GM13977 (cell line): ENCODE measurements around the gene CCDC34.

Experiments used
- DNase-seq: peaks from one replicate; pipeline ENCODE4 v3.0.0; 2012; ENCODE audit warnings: low spot score
- CTCF ChIP-seq: IDR thresholded peaks from 2 replicates; pipeline ENCODE4 v1.5.1; 2012; ENCODE audit warnings: mild to moderate bottlenecking, control low read depth; ENCODE audit not compliant: insufficient read depth; ENCODE audit errors: extremely low read depth, missing control alignments
- in situ Hi-C: fragments of 300-500 bp; cut with MboI; formaldehyde crosslinking; loops from one replicate; pipeline ENCODE4 v1.12.0; 2022; ENCODE audit warnings: low sequenced_read_pairs, low pct_unique_long_range_greater_than_20kb, mixed read lengths, inconsistent platforms; ENCODE audit not compliant: unreplicated experiment

Gene CCDC34

GRCh38 chr11:27357250-27357649, 5.8 kb downstream of the CCDC34 start:
- no peak for DNase-seq
- in situ Hi-C loops, result no loop called here
- no peak for TF ChIP-seq CTCF

GRCh38 chr11:27356624-27357222, 6.3 kb downstream of the CCDC34 start:
- in situ Hi-C loops, result no loop called here
- DNase-seq, result no peak
- TF ChIP-seq CTCF, result no peak

- TF ChIP-seq CTCF, result no peak
- DNase-seq, result no peak
- in situ Hi-C loops, result no loop called here
Measured at GRCh38 chr11:27355575-27356104, 7.4 kb downstream of the CCDC34 start.

- in situ Hi-C loops, result no loop called here
- TF ChIP-seq CTCF, result no peak
- no peak for DNase-seq
Measured at GRCh38 chr11:27354359-27354965, 8.6 kb downstream of the CCDC34 start.

GRCh38 chr11:27353593-27354358, 9.2 kb downstream of the CCDC34 start:
- in situ Hi-C loops, result no loop called here
- DNase-seq, result no peak
- no peak for TF ChIP-seq CTCF

- no peak for DNase-seq
- no peak for TF ChIP-seq CTCF
- in situ Hi-C loops, result no loop called here
Measured at GRCh38 chr11:27352781-27353180, 10.2 kb downstream of the CCDC34 start.
